ENCODE results near the gene SMIM33. TPM values are rescaled to one million over a fixed set of nuclear protein-coding genes. Genes with fewer than 3 reads are reported as not detected.
A peak's percentile ranks its signal among the peaks of the same experiment; 100 is the strongest.
"Not testable (repeated sequence)": the region's sequence is repeated elsewhere in the genome, so short reads cannot be mapped to it uniquely, and the experiment has no call there.

Gene SMIM33
- total RNA-seq, 4 donors from 2014 or later: not detected

- 77 to 86% methylated on average over 4 of the region's 4 CpGs for WGBS, 2 donors
- no peak for TF ChIP-seq POLR2A (IDR thresholded peaks at IDR 0.05)
Observed at GRCh38 chr5:139501381-139501780, 30.6 kb downstream of the SMIM33 start.

GRCh38 chr5:139503036-139503817, 32.4 kb downstream of the SMIM33 start:
- not testable (repeated sequence) for H3K4me1 ChIP-seq; H3K27me3 ChIP-seq; H3K27ac ChIP-seq; H3K36me3 ChIP-seq; H3K4me3 ChIP-seq; H3K9me3 ChIP-seq; DNase-seq (ENCODE audit: low spot score in 2 of 2)
- WGBS, 2 donors: 90 to 91% methylated on average over 15 of the region's 15 CpGs

More at GRCh38 chr5:139501381-139501780, 30.6 kb downstream of the SMIM33 start:
- no peak for DNase-seq (ENCODE audit: low spot score in 2 of 2)
- H3K27me3 ChIP-seq: no peaks in the 10 kb centered on the region
- no peak overlapping the region for H3K4me3 ChIP-seq
- H3K9me3 ChIP-seq: no peaks in the 10 kb centered on the region
- no peaks in the 10 kb centered on the region for H3K4me1 ChIP-seq
- no peaks in the 10 kb centered on the region for H3K36me3 ChIP-seq
- no peak overlapping the region for H3K27ac ChIP-seq

GRCh38 chr5:139503879-139504278, 33.1 kb downstream of the SMIM33 start:
- H3K27ac ChIP-seq; DNase-seq (ENCODE audit: low spot score in 2 of 2); H3K36me3 ChIP-seq; H3K9me3 ChIP-seq; H3K4me1 ChIP-seq; H3K4me3 ChIP-seq; H3K27me3 ChIP-seq: not testable (repeated sequence)
- WGBS, 2 donors: 71 to 86% methylated on average over 15 of the region's 15 CpGs

- WGBS, 2 donors: 71 to 81% methylated on average over 5 of the region's 5 CpGs
- not testable (repeated sequence) for H3K27me3 ChIP-seq; H3K27ac ChIP-seq; DNase-seq (ENCODE audit: low spot score in 2 of 2); H3K9me3 ChIP-seq; H3K4me3 ChIP-seq; H3K36me3 ChIP-seq; H3K4me1 ChIP-seq
Observed at GRCh38 chr5:139504722-139505121, 33.9 kb downstream of the SMIM33 start.

- 65 to 69% methylated on average over 6 of the region's 6 CpGs for WGBS, 2 donors
- H3K4me3 ChIP-seq: no peak overlapping the region
- no peak for DNase-seq (ENCODE audit: low spot score in 2 of 2)
- H3K9me3 ChIP-seq: no peaks in the 10 kb centered on the region
- TF ChIP-seq EP300 (IDR thresholded peaks at IDR 0.05): no peak
- no peak for TF ChIP-seq CTCF (IDR thresholded peaks at IDR 0.05)
- no peak for TF ChIP-seq POLR2A (IDR thresholded peaks at IDR 0.05)
- H3K27ac ChIP-seq: no peak overlapping the region
- no peaks in the 10 kb centered on the region for H3K27me3 ChIP-seq
- H3K36me3 ChIP-seq: no peaks in the 10 kb centered on the region
- peaks cover 0 to 12% (median 0%) of the 10 kb centered on the region in 4 donors for H3K4me1 ChIP-seq
Observed at GRCh38 chr5:139512786-139513390, 42.1 kb downstream of the SMIM33 start.

- TF ChIP-seq CTCF (IDR thresholded peaks at IDR 0.05): peak; percentile 46 to 83 (median 62)
- not testable (repeated sequence) for H3K27me3 ChIP-seq, H3K9me3 ChIP-seq, H3K27ac ChIP-seq, H3K4me3 ChIP-seq, H3K36me3 ChIP-seq
- peak; percentile 68 to 87 for DNase-seq (ENCODE audit: low spot score in 2 of 2)
- H3K4me1 ChIP-seq: peaks cover 0 to 17% (median 0%) of the 10 kb centered on the region in 4 donors
- 64 to 82% methylated on average over 5 of the region's 5 CpGs for WGBS, 2 donors
Observed at GRCh38 chr5:139513434-139513833, 42.6 kb downstream of the SMIM33 start.

- TF ChIP-seq POLR2A (IDR thresholded peaks at IDR 0.05): no peak
- no peak for TF ChIP-seq EP300 (IDR thresholded peaks at IDR 0.05)
- TF ChIP-seq CTCF (IDR thresholded peaks at IDR 0.05): no peak
- H3K9me3 ChIP-seq: no peaks in the 10 kb centered on the region
- no peaks in the 10 kb centered on the region for H3K36me3 ChIP-seq
- H3K27me3 ChIP-seq: no peaks in the 10 kb centered on the region
- no peak for DNase-seq (ENCODE audit: low spot score in 2 of 2)
- WGBS, 2 donors: 81 to 86% methylated on average over 6 of the region's 6 CpGs
- peaks cover 0 to 20% (median 0%) of the 10 kb centered on the region in 4 donors for H3K4me1 ChIP-seq
- no peak overlapping the region for H3K4me3 ChIP-seq
- H3K27ac ChIP-seq: no peak overlapping the region
Observed at GRCh38 chr5:139513852-139514485, 43.2 kb downstream of the SMIM33 start.
